Adrenal gland (tissue), 5 donors: ENCODE measurements around the gene PAX7.

Source experiments
- CTCF ChIP-seq, 6 experiments: fragments of 450-650 bp in 4 of 6; fragments of 200-600 bp in 2 of 6; sonication (generic) in 1 of 6; IDR thresholded peaks; 1 replicate in 5 of 6; 2 replicates in 1 of 6; pipeline versions ENCODE4 v1.5.1 to v1.8.0; 2016 to 2021; ENCODE audit warnings: antibody characterized with exemption in 6 of 6, mild to moderate bottlenecking in 2 of 6, moderate library complexity in 1 of 6
- POLR2A ChIP-seq, 2 donors: fragments of 450-650 bp; IDR thresholded peaks; one replicate each; pipeline ENCODE4 v1.6.1; 2017; ENCODE audit warnings: antibody characterized with exemption in 2 of 2, mild to moderate bottlenecking in 2 of 2, moderate library complexity in 1 of 2
- donor health status: DM: no; HTN: no; CAD: no.

- TF ChIP-seq CTCF (IDR thresholded peaks at IDR 0.05) (no peak), POLR2A (IDR thresholded peaks at IDR 0.05) (no peak)
Observed at GRCh38 chr1:18726368-18726767, 95.7 kb downstream of the PAX7 start.
